Coronary artery (tissue), 2 donors: ENCODE measurements around the gene PHF8.

ENCODE experiments used
- DNase-seq: peaks from one replicate; pipeline ENCODE4 v3.0.0-alpha.2; 2017; ENCODE audit warnings: low spot score
- H3K27ac ChIP-seq, 2 donors: fragments of 200-600 bp; sonication (generic); one replicate each; pipeline ENCODE4 v1.5.1; 2016 to 2019
- H3K4me3 ChIP-seq: fragments of 200-600 bp; sonication (generic); 2 replicates; pipeline ENCODE4 v1.5.1; 2016; ENCODE audit warnings: mild to moderate bottlenecking, moderate library complexity
- TF ChIP-seq, protein P1 (sequence below): fragments of 200-600 bp; sonication (generic); IDR thresholded peaks from one replicate; pipeline ENCODE4 v1.5.1; 2019; ENCODE audit warnings: antibody characterized with exemption

The PHF8 gene

GRCh38 chrX:54030329-54030728 is 13.9 kb downstream of the PHF8 start:
- no peak for DNase-seq
- TF ChIP-seq, protein P1, sequence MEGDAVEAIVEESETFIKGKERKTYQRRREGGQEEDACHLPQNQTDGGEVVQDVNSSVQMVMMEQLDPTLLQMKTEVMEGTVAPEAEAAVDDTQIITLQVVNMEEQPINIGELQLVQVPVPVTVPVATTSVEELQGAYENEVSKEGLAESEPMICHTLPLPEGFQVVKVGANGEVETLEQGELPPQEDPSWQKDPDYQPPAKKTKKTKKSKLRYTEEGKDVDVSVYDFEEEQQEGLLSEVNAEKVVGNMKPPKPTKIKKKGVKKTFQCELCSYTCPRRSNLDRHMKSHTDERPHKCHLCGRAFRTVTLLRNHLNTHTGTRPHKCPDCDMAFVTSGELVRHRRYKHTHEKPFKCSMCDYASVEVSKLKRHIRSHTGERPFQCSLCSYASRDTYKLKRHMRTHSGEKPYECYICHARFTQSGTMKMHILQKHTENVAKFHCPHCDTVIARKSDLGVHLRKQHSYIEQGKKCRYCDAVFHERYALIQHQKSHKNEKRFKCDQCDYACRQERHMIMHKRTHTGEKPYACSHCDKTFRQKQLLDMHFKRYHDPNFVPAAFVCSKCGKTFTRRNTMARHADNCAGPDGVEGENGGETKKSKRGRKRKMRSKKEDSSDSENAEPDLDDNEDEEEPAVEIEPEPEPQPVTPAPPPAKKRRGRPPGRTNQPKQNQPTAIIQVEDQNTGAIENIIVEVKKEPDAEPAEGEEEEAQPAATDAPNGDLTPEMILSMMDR: no peak
- Histone ChIP-seq H3K27ac (no peak overlapping the region), H3K4me3 (no peak overlapping the region)

GRCh38 chrX:54029529-54030143 is 14.6 kb downstream of the PHF8 start:
- no peak overlapping the region for H3K27ac ChIP-seq
- no peak for DNase-seq

GRCh38 chrX:54024350-54024749 is 19.9 kb downstream of the PHF8 start:
- TF ChIP-seq, protein P1: no peak
- no peak for DNase-seq
- no peak overlapping the region for H3K27ac ChIP-seq
- H3K4me3 ChIP-seq: no peak overlapping the region

More at GRCh38 chrX:54029529-54030143, 14.6 kb downstream of the PHF8 start:
- TF ChIP-seq, protein P1: no peak
- no peak overlapping the region for H3K4me3 ChIP-seq

GRCh38 chrX:54012830-54013500 is 31.3 kb downstream of the PHF8 start:
- Histone ChIP-seq H3K27ac (no peak overlapping the region), H3K4me3 (no peak overlapping the region)
- no peak for DNase-seq
- TF ChIP-seq, protein P1: no peak

GRCh38 chrX:54007682-54008081 is 36.6 kb downstream of the PHF8 start:
- Histone ChIP-seq H3K4me3 (no peak overlapping the region), H3K27ac (no peak overlapping the region)
- DNase-seq: no peak
- TF ChIP-seq, protein P1: no peak

DNA sequence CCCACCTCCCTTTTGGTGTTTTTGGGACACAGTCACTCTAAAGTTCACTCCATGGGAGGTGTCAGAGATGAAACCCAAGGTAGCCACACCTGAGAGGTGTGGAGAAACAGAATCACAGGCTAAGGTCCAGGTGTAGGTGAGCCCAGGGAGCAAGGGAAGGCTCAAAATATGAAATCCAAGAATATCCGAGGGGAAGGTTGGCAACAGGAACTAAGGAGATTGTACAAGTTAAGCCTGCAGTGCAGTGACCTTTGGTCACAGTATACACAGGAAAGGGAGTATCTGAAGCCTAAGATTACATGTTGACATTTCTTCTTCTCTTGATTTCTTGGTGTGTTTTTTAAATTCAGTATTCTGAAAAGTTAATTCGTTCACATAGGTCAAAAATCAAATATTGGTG is 46.5 kb downstream of the PHF8 start:
- H3K27ac ChIP-seq: no peak overlapping the region
- no peak for DNase-seq
- no peak overlapping the region for H3K4me3 ChIP-seq
- TF ChIP-seq, protein P1: no peak

- DNase-seq: no peak
- H3K4me3 ChIP-seq: no peak overlapping the region
- TF ChIP-seq, protein P1: no peak
- H3K27ac ChIP-seq: no peak overlapping the region
These were observed 51.7 kb downstream of the PHF8 start for GRCh38 chrX:53992589-53992988.
